Measurements from ENCODE around the gene DNAJB11. TPM values are rescaled to one million over a fixed set of nuclear protein-coding genes. Genes with fewer than 3 reads are reported as not detected.

DNAJB11 gene
- total RNA-seq, 1 experiment from 2014 or later, result 71.3 TPM

GRCh38 chr3:186621894-186622650 is 51.6 kb downstream of the DNAJB11 start:
- CTCF ChIA-PET, result interaction anchor here (0.6 kb wide), 1 partner anchor 979 kb away, joined by 5 read pairs; no protein-coding TSS in a partner anchor
- Histone ChIP-seq H3F3A (ENCODE audit: insufficient read depth, low read depth) (no peaks in the 10 kb centered on the region), H3K4me1 (replicated peaks; ENCODE audit: insufficient read depth) (peaks cover 7% of the 10 kb centered on the region), H3K79me2 (ENCODE audit: low read depth) (no peaks in the 10 kb centered on the region), H3K27ac (no peak overlapping the region), H2AFZ (no peak overlapping the region), H3K9me3 (ENCODE audit: insufficient read depth, low read depth) (no peaks in the 10 kb centered on the region), H3K27me3 (ENCODE audit: insufficient read depth, low read depth) (no peaks in the 10 kb centered on the region), H3K4me2 (no peak overlapping the region), H3K36me3 (ENCODE audit: low read depth) (no peaks in the 10 kb centered on the region), H4K20me1 (ENCODE audit: insufficient read depth) (no peaks in the 10 kb centered on the region), H3K4me3 (no peak overlapping the region), H3K9me2 (ENCODE audit: insufficient read depth) (0 out of 2 replicates have a peak, but pooled peaks cover 2% of the 10 kb centered on the region)
- POLR2A ChIA-PET (ENCODE audit: unreplicated experiment), result no interaction called here
- no TSS peak for BruUV-seq (replicated peaks)
- intact Hi-C loops (cut with micrococcal nuclease; ENCODE audit: unreplicated experiment), result no loop called here
- no peak for DNase-seq
- TF ChIP-seq CTCF (conservative IDR thresholded peaks at IDR 0.05) (no peak), EZH2 (IDR thresholded peaks at IDR 0.05; ENCODE audit: low read depth) (no peak)

GRCh38 chr3:186622651-186623310 is 52.3 kb downstream of the DNAJB11 start:
- 0 out of 2 replicates have a peak, but pooled peaks cover 2% of the 10 kb centered on the region for H3K9me2 ChIP-seq (ENCODE audit: insufficient read depth)
- no peak overlapping the region for H3K4me2 ChIP-seq
- CTCF ChIA-PET, result no interaction called here
- no peaks in the 10 kb centered on the region for H3K27me3 ChIP-seq (ENCODE audit: insufficient read depth, low read depth)
- no peak for DNase-seq
- H3F3A ChIP-seq (ENCODE audit: insufficient read depth, low read depth), result no peaks in the 10 kb centered on the region
- intact Hi-C loops (cut with micrococcal nuclease; ENCODE audit: unreplicated experiment), result no loop called here
- H4K20me1 ChIP-seq (ENCODE audit: insufficient read depth), result no peaks in the 10 kb centered on the region
- H3K4me1 ChIP-seq (replicated peaks; ENCODE audit: insufficient read depth), result peaks cover under 1% of the 10 kb centered on the region; the same call in 1 of the 2 replicates
- BruUV-seq (replicated peaks), result no TSS peak
- no peaks in the 10 kb centered on the region for H3K36me3 ChIP-seq (ENCODE audit: low read depth)
- no peak for TF ChIP-seq CTCF (conservative IDR thresholded peaks at IDR 0.05)
- no peak for TF ChIP-seq EZH2 (IDR thresholded peaks at IDR 0.05; ENCODE audit: low read depth)
- no peak overlapping the region for H3K4me3 ChIP-seq
- H3K9me3 ChIP-seq (ENCODE audit: insufficient read depth, low read depth), result no peaks in the 10 kb centered on the region
- POLR2A ChIA-PET (ENCODE audit: unreplicated experiment), result no interaction called here
- no peaks in the 10 kb centered on the region for H3K79me2 ChIP-seq (ENCODE audit: low read depth)
- no peak overlapping the region for H2AFZ ChIP-seq
- no peak overlapping the region for H3K27ac ChIP-seq

- no peaks in the 10 kb centered on the region for H3F3A ChIP-seq (ENCODE audit: insufficient read depth, low read depth)
- H3K27ac ChIP-seq, result no peak overlapping the region
- no peaks in the 10 kb centered on the region for H3K9me3 ChIP-seq (ENCODE audit: insufficient read depth, low read depth)
- TF ChIP-seq CTCF (conservative IDR thresholded peaks at IDR 0.05) (no peak), EZH2 (IDR thresholded peaks at IDR 0.05; ENCODE audit: low read depth) (no peak)
- no peak overlapping the region for H3K4me3 ChIP-seq
- no peaks in the 10 kb centered on the region for H3K36me3 ChIP-seq (ENCODE audit: low read depth)
- H3K27me3 ChIP-seq (ENCODE audit: insufficient read depth, low read depth), result no peaks in the 10 kb centered on the region
- ChIA-PET POLR2A (ENCODE audit: unreplicated experiment) (no interaction called here), CTCF (no interaction called here)
- no peak overlapping the region for H3K4me2 ChIP-seq
- H3K4me1 ChIP-seq (replicated peaks; ENCODE audit: insufficient read depth), result no peaks in the 10 kb centered on the region
- DNase-seq, result no peak
- H3K9me2 ChIP-seq (ENCODE audit: insufficient read depth), result 0 out of 2 replicates have a peak, but pooled peaks cover 2% of the 10 kb centered on the region
- no peaks in the 10 kb centered on the region for H3K79me2 ChIP-seq (ENCODE audit: low read depth)
- intact Hi-C loops (cut with micrococcal nuclease; ENCODE audit: unreplicated experiment), result no loop called here
- H2AFZ ChIP-seq, result no peak overlapping the region
- no TSS peak for BruUV-seq (replicated peaks)
- H4K20me1 ChIP-seq (ENCODE audit: insufficient read depth), result no peaks in the 10 kb centered on the region
Measured at GRCh38 chr3:186624598-186624997, 54.1 kb downstream of the DNAJB11 start.
